HUES48 (cell line): Measurements from ENCODE around the gene NFKBIB.
"Not testable (repeated sequence)": the region's sequence is repeated elsewhere in the genome, so short reads cannot be mapped to it uniquely, and the experiment has no call there.

Experiments
- H3K27ac ChIP-seq: one replicate; pipeline ENCODE4 v1.7.0; 2013; ENCODE audit warnings: low read depth, low read length, inconsistent platforms
- H3K27me3 ChIP-seq: 2 replicates; pipeline ENCODE4 v1.6.1; 2013; ENCODE audit warnings: mild to moderate bottlenecking, low read length; ENCODE audit not compliant: control insufficient read depth, insufficient read depth
- H3K36me3 ChIP-seq: 2 replicates; pipeline ENCODE4 v1.6.1; 2013; ENCODE audit warnings: low read length; ENCODE audit not compliant: control insufficient read depth, insufficient read depth
- H3K4me1 ChIP-seq: 2 replicates; pipeline ENCODE4 v1.6.1; 2013; ENCODE audit warnings: mild to moderate bottlenecking, low read length; ENCODE audit not compliant: control insufficient read depth, insufficient read depth
- H3K4me3 ChIP-seq: 2 replicates; pipeline ENCODE4 v1.5.1; 2013; ENCODE audit warnings: mild to moderate bottlenecking, low read depth, low read length
- H3K9ac ChIP-seq: 2 replicates; pipeline ENCODE4 v1.6.1; 2013; ENCODE audit warnings: mild to moderate bottlenecking, low read depth, low read length, moderate library complexity
- H3K9me3 ChIP-seq: 2 replicates; pipeline ENCODE4 v1.6.1; 2013; ENCODE audit warnings: low read length; ENCODE audit not compliant: control insufficient read depth, insufficient read depth

Gene NFKBIB

DNA sequence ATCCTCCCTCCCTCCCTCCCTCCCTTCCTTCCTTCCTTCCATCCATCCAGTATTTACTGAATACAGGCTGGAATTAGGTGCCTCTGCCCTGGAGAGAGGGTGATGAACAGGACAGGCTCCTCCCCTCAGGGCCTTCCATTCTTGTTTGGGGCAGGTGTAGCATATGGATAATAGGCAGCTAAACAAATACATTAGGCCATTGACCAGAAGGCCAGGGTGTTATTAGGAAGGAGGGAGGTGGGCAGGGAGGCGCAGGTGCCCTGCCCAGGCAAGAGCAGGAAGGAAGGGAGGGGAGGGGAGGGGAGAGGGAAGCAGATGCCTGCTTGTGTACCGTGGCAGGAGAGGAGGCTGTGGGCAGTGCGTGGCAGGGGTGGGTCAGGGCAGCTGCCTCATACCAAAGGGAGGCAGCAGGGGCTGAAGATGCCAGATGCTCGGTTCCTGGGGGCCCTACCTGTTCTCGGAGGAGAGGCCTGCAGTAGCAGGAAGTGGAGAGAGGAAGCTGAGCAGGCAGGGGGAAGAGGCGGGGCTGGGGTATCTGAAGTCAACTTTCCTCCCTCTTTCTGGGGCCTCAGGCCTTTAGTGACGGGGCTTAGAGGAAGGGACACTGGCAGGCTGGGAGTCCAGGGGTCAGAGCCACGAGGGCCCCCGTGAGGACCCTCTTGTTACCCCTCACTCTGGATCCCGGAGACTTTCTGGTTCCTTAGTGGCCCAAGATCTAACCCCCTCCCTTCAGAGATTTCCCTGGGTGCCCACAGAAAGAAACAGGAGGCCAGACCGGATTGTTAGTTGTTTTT is 21.8 kb upstream of the NFKBIB start, which contains the start of gene RINL:
TSS of gene RINL (minus strand) at position 495 of the 794 bp plus-strand sequence. CDS start 1,533 bp downstream, outside the sequence.
- H3K4me3 ChIP-seq, result no peak within 1 kb of the TSS
- H3K36me3 ChIP-seq, result no peaks in the 10 kb centered on the region
- peaks cover 5% of the 10 kb centered on the region; the same call in 1 of the 2 replicates for H3K4me1 ChIP-seq
- no peaks in the 10 kb centered on the region for H3K9me3 ChIP-seq
- no peak within 1 kb of the TSS for H3K27ac ChIP-seq
- H3K9ac ChIP-seq, result no peak within 1 kb of the TSS
- no peaks in the 10 kb centered on the region for H3K27me3 ChIP-seq

GRCh38 chr19:38878575-38879399 is 21.0 kb upstream of the NFKBIB start:
- no peak overlapping the region for H3K9ac ChIP-seq
- no peaks in the 10 kb centered on the region for H3K9me3 ChIP-seq
- H3K4me3 ChIP-seq, result no peak overlapping the region
- no peak overlapping the region for H3K27ac ChIP-seq
- H3K4me1 ChIP-seq, result peaks cover 5% of the 10 kb centered on the region; the same call in 1 of the 2 replicates
- no peaks in the 10 kb centered on the region for H3K36me3 ChIP-seq
- H3K27me3 ChIP-seq, result no peaks in the 10 kb centered on the region

DNA sequence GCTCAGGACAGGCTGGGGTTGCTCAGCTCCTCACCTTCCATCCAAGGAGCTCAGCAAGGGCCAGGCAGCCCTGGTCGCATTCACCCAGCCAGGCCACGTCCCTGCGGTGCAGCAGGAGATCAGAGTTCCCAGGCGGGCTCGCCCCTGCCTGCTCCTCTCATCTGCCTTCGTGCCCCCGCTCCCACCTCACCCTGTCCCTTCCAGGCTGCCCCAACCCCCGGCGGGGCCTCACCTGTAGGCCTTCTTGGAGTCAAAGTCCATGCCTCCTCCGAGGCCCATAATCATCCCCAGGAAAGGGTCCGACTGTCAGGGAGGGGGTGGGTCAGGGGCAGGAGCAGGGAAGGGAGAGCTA is 20.4 kb upstream of the NFKBIB start:
- Histone ChIP-seq H3K9ac (no peak overlapping the region), H3K9me3 (no peaks in the 10 kb centered on the region), H3K27ac (no peak overlapping the region), H3K36me3 (no peaks in the 10 kb centered on the region), H3K4me3 (no peak overlapping the region), H3K27me3 (no peaks in the 10 kb centered on the region), H3K4me1 (peaks cover 5% of the 10 kb centered on the region; the same call in 1 of the 2 replicates)

DNA sequence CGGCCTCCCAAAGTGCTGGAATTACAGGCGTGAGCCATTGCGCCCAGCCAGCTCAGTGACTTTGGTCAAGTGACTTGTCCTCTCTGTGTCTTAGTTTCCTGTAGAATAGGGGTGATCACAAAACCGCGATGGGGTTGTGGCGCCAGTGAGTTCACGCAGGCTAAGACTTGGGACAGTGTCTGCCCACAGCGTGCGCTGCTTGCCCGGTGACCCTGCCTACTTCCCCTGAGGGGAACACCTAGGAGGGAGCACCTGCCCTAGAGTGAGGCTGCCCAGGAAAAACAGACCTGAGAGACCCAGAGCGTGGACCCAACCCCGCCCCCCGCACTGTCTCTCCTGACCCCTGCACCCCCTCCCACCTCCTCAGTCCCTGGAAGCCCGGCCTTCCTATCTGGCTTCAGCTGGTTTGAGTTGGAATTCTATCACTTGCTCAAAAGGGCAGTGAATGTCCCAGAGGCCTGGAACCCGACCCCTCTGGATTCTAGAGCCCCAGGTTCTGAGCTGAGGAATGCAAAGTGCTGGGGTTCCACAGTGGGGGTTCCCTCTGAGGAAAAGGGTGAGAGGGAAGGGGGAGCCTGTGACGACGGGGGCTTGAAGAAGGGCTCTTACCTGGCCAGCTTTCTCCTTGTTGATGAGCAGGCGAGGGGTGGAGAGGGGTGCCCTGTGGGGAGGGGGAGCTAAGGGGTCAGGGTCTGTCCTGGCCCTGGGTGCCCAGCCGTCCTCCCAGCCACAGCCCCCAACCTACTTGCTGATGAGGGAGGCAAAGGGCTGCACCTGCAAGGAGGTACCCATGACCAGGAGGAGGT is 19.5 kb upstream of the NFKBIB start:
- Histone ChIP-seq H3K9ac (no peak overlapping the region), H3K9me3 (no peaks in the 10 kb centered on the region), H3K27me3 (no peaks in the 10 kb centered on the region), H3K27ac (no peak overlapping the region), H3K36me3 (no peaks in the 10 kb centered on the region), H3K4me3 (no peak overlapping the region), H3K4me1 (peaks cover 5% of the 10 kb centered on the region; the same call in 1 of the 2 replicates)

DNA sequence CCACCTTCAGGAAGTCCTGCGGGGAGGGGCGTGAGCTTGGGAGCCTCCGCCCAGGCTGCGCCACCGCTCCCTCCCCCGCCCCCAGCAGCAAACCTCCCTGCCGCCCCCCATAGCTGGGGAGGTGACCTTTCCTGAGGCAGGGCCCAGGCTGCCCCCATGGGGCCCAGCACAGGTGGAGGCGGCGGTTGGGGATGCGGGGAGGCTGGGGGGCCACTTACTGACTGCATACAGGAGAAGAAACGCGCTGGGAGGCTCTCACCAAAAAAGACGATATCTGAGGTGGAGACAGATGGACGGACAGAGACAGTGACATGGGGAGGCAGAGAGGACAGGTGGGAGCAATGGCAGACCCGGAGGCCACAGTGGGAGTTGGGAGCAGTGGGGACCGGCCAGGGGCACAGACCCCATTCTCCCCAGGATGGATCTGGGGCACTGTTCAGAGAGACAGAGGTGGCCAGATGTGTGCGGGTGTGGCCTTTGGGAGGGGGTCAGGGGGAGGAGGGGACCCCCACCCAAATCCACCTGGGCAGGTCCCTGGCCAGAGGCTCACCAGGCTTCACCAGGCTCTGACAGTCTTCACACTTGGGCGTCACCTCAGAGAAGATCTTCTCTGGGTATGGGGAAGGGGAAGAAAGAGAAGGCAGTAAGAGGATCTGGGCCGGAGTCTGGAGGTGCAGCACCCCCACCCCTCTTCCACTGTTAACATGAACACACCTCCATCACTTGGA is 18.7 kb upstream of the NFKBIB start:
- H3K27ac ChIP-seq, result no peak overlapping the region
- H3K9ac ChIP-seq, result no peak overlapping the region

GRCh38 chr19:38883286-38883685 is 16.5 kb upstream of the NFKBIB start:
- Histone ChIP-seq H3K9me3 (no peaks in the 10 kb centered on the region), H3K4me3 (no peak overlapping the region), H3K9ac (no peak overlapping the region), H3K36me3 (no peaks in the 10 kb centered on the region), H3K27me3 (no peaks in the 10 kb centered on the region), H3K4me1 (no peaks in the 10 kb centered on the region), H3K27ac (no peak overlapping the region)

More for the DNA sequence above, 18.7 kb upstream of the NFKBIB start:
- Histone ChIP-seq H3K36me3 (no peaks in the 10 kb centered on the region), H3K9me3 (no peaks in the 10 kb centered on the region), H3K27me3 (no peaks in the 10 kb centered on the region), H3K4me1 (peaks cover 5% of the 10 kb centered on the region; the same call in 1 of the 2 replicates), H3K4me3 (no peak overlapping the region)

DNA sequence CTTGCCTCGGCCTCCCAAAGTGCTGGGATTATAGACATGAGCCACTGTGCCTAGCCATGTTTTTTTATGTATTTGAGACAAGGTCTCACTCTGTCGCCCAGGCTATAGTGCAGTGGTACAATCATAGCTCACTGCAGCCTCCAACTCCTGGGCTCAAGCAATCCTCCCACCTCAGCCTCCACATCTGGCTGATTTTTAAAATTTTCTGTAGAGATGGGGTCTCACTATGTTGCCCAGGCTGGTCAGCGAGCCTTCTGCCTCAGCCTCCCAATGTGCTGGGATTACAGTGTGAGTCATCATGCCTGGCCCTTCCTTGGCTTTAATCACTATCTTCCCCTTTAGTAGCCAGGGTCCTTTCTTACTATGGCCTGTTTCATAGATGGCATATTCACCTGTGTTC is 15.1 kb upstream of the NFKBIB start:
- not testable (repeated sequence) for H3K4me1 ChIP-seq, H3K4me3 ChIP-seq, H3K9ac ChIP-seq, H3K9me3 ChIP-seq, H3K36me3 ChIP-seq, H3K27ac ChIP-seq, H3K27me3 ChIP-seq

GRCh38 chr19:38888876-38889275 is 10.9 kb upstream of the NFKBIB start:
- Histone ChIP-seq H3K9ac (no peak overlapping the region), H3K36me3 (no peaks in the 10 kb centered on the region), H3K27ac (no peak overlapping the region), H3K9me3 (no peaks in the 10 kb centered on the region), H3K27me3 (no peaks in the 10 kb centered on the region), H3K4me1 (no peaks in the 10 kb centered on the region), H3K4me3 (no peak overlapping the region)

DNA sequence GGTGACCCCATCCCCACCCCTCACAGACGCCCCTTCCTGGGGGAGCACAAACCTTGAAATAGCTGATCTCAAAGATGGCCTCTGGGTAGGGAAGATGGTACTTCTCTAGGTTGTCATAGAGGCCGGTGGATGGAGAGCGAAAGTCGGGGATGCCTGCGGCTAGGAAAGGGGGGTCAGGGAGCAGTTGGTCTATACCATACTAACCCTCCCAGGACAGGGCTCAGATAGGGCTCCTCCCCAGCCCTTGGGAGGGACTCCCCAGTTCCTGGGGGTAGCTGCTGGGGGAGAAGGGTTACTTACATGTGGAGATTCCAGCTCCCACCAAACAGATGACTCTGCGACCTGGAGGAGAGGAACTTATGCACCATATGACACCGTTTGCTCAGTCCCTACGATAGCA is 10.0 kb upstream of the NFKBIB start:
- Histone ChIP-seq H3K27me3 (no peaks in the 10 kb centered on the region), H3K36me3 (no peaks in the 10 kb centered on the region), H3K4me3 (no peak overlapping the region), H3K9ac (no peak overlapping the region), H3K27ac (no peak overlapping the region), H3K9me3 (no peaks in the 10 kb centered on the region), H3K4me1 (no peaks in the 10 kb centered on the region)

GRCh38 chr19:38890686-38891085 is 9.1 kb upstream of the NFKBIB start:
- no peaks in the 10 kb centered on the region for H3K9me3 ChIP-seq
- no peaks in the 10 kb centered on the region for H3K4me1 ChIP-seq
- H3K27ac ChIP-seq, result no peak overlapping the region
- H3K27me3 ChIP-seq, result no peaks in the 10 kb centered on the region
- no peaks in the 10 kb centered on the region for H3K36me3 ChIP-seq
- no peak overlapping the region for H3K9ac ChIP-seq
- H3K4me3 ChIP-seq, result no peak overlapping the region
